Measurements from ENCODE around the gene SLC36A1. TPM values are rescaled to one million over a fixed set of nuclear protein-coding genes. Genes with fewer than 3 reads are reported as not detected.

The SLC36A1 gene
- total RNA-seq, 2 donors from 2014 or later: 5.9 to 8.1 TPM

GRCh38 chr5:151449839-151450238 is 2.4 kb downstream of the SLC36A1 start:
- no peak for ATAC-seq
- no peak for DNase-seq
- intact Hi-C loops (cut with DNase I): loop anchor here (5.0 to 10.0 kb wide), 3 partner anchors 52 to 292 kb away; no protein-coding TSS in a partner anchor

DNA sequence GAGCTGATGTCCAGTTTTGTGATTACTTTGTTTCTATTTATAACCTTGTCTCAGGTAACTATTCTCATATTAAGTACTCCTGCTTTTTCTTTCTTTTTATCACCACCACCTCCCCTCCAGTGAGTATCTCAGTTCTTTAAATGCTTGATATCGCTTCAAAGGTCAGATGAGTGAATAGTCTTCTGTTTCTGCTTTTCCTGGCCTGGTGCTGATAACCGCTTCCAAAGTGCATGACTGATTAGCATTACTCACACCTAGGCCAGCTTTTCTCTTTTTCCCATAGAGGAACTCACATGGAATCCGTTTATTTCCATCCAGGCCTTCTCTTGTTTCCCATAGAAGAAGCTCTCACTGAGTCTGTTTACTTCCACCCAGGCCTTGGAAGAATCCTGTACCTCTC is 3.2 kb downstream of the SLC36A1 start:
- DNase-seq: no peak
- intact Hi-C loops (cut with DNase I): no loop called here
- ATAC-seq: no peak

DNA sequence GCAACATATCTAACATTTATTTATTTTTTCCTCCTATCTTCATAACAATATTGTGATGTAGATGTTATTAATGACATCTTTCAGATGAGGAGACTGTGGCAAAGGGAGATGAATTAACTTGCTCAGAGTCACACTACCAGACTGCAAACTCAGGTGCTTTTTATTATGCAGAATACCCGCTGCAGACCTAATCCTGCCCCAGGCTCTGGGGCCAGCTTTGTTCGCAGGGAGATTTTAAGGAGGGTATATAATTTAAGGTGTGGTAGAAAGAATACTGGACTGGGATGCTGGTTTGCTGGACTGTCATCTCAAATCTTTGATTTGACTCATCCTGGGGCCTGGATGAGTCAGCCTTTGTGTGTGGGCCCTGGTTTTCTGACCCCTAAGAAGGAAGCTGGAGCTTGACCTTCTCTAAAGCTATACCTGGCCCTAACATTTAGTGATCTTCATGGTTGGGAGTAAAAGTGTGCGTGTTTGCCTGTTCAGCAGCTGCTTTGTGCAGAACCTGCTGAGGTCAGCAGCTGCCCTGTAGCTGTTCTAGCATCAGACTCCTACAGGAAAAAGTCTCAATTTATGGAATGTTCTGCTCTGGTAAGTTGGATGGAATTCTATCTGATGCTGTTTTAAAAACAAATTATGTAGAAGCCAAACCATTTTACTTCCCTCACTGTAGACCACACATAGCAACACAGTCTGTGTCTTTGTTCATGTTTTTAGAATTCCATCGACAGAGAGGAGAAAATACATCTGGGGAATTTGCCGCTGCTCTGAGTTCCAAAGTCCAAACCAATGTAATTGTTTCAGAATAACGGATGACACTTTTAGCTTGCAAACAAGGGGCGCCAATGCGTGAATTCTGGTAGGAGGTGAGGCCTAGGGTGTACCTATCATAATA is 4.5 kb downstream of the SLC36A1 start:
- intact Hi-C loops (cut with DNase I): no loop called here
- no peak for DNase-seq
- no peak for ATAC-seq

DNA sequence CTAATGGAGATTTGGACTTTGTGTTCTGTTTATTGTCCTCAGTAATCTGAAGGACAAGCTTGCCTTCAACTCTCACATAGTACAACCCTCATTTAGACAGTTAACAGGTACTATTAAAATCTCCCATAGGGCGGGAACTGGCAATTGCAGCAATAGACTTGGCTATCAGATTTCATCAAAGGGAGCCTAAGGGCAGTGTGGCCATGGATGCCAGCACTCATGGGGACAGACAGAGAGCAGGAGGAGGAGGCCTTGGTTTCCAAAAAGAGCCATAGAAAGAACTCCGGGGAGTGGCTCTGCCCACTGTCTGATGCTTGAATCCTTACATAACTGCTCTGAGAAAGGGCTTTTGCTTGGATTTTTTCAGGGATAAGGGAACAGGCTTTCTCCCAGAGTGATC is 6.8 kb downstream of the SLC36A1 start:
- ATAC-seq (peak in 1 of 2 donors; percentile 38), DNase-seq (no peak)
- intact Hi-C loops (cut with DNase I): no loop called here

GRCh38 chr5:151454889-151455288 is 7.5 kb downstream of the SLC36A1 start:
- no peak for ATAC-seq
- DNase-seq: no peak
- intact Hi-C loops (cut with DNase I): no loop called here

DNA sequence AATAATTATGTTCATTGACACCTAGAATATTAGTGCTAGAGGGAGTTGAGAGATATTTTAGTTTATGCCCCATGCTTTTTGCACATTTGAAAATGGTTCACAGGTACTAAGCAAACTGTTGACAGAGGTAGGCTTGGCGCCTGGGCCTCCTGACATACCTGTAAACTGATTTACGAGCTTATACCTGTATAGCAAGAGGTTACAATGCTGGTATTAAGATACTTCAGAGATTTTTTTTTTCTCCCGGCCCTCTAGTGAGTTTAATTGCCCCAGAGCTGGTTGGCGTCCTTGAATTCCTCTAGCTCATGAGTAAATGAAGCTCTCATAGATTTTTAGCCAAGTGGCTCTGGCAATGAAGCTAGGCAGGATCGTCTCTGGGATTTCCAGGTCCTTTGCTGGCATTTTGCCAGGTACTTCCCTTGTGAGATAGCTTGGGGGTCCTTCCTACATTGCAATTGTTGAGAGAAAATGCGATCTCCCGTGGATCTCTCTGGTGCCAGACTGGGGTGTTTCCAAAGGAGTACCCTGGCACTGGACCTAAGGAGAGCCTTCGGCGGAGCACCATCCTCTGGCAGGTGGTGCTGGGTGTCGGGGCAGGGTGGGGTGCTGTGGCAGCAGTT is 9.0 kb downstream of the SLC36A1 start:
- DNase-seq (no peak), ATAC-seq (no peak)
- intact Hi-C loops (cut with DNase I): no loop called here

- ATAC-seq (no peak), DNase-seq (no peak)
- intact Hi-C loops (cut with DNase I): no loop called here
These were observed 10.9 kb downstream of the SLC36A1 start for GRCh38 chr5:151458314-151458713.

- intact Hi-C loops (cut with DNase I): no loop called here
- DNase-seq: no peak
- peak; percentile 47 to 53 for ATAC-seq
These were observed 12.4 kb downstream of the SLC36A1 start for GRCh38 chr5:151459680-151460324.

GRCh38 chr5:151461312-151461711 is 13.9 kb downstream of the SLC36A1 start:
- no peak for ATAC-seq
- intact Hi-C loops (cut with DNase I): no loop called here
- DNase-seq: no peak

DNA sequence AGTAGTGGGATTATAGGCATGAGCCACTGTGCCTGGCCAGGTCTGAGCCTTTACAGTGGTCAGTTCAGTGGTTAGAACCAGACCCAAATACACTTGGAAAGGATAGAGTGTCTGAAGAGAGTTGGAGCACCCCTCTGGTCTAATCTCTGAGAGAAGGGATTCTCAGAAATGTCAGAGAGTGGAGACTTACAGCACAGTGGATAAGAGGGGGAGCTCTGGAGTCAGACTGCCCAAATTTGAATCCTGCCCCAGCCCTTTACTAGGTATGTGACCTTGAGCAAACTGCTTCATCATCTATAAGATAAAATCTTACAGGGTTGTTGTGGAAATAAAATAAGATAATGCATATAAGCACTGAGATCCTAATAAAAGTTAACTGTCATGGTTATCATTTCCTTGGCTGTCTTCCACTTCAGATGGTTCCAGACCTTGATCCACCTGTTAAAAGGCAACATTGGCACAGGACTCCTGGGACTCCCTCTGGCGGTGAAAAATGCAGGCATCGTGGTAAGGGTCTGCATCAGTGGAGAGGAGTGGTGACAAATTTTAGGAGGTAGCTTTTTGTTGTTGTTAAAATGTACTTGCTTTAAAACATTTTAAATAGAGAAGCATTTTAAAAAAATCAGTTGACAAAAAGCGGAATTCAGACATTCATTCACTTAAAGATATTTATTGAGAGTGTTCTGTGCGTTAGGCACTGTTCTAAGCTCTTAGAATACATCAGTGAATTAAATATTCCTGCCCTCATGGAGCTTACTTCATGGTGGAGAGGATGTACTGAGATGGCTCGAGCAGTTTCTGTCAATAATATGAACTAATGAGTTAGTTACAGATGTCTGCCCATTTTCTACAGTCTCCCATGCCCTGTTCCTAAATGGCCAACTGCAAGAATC is 16.0 kb downstream of the SLC36A1 start:
- intact Hi-C loops (cut with DNase I): no loop called here
- DNase-seq (no peak), ATAC-seq (no peak)

GRCh38 chr5:151464101-151464500 is 16.7 kb downstream of the SLC36A1 start:
- intact Hi-C loops (cut with DNase I): no loop called here
- DNase-seq (no peak), ATAC-seq (no peak)

GRCh38 chr5:151465476-151465875 is 18.1 kb downstream of the SLC36A1 start:
- DNase-seq: no peak
- no peak for ATAC-seq
- intact Hi-C loops (cut with DNase I): no loop called here

- intact Hi-C loops (cut with DNase I): no loop called here
- ATAC-seq (no peak), DNase-seq (no peak)
These were observed 20.2 kb downstream of the SLC36A1 start for GRCh38 chr5:151467576-151467975.

DNA sequence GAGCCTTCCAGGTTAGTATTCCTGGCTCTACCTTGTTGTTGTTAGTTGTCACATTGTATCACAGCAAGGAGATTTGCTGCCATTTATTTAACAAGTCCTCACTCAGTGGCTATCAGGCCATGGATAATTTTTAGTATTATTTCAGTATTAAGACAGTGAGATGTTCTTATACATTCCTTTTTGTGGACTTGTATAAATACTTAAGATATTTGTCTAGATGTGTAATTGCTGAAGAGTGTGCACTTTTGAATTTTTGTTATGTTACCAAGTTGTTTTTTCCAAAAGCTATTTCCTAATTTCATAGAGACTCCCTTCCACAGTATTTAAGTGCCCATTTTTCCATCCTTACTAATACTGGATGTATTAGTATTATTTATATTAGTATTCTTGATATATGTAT is 22.0 kb downstream of the SLC36A1 start:
- intact Hi-C loops (cut with DNase I): no loop called here
- ATAC-seq: no peak
- DNase-seq: no peak

DNA sequence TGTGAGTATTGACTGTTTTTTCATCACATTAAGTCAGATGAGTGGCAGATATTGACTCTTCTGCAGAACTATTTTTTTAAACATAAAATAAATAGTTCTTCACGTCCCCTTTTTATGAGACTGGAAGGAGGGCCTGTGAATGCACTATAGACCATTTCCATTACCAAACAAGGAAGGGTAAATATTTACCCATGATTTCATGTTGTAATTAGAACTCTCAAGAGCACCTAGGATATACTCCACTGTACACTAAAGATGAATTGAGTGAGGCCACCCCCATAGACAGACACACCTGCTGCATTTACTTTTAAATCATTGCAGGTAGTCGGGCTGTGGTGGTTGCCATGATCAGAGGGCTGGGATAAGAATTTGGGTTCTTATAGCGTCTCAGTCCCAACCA is 22.6 kb downstream of the SLC36A1 start:
- no peak for DNase-seq
- ATAC-seq: no peak
- intact Hi-C loops (cut with DNase I): no loop called here

DNA sequence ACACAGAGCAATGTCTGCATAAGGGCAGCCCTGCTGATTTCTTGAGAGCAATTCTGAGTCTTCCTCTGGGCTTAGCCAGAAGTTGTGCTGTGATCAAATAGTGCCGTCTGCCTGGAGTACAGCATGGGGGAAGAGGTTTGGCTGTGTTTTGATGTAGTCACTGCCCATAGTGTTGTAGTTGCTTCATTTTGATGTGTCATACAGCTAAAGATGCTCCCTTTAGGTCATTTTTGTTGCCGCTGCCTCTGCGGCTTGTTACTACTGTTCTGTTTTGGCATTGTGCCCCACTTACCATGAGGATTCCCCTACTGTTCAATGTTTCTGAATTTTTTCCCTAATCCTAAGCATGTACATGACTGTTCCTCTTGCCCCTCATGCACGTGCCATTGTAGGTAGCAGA is 23.0 kb downstream of the SLC36A1 start:
- intact Hi-C loops (cut with DNase I): no loop called here
- ATAC-seq: no peak
- DNase-seq: no peak

GRCh38 chr5:151471276-151471675 is 23.9 kb downstream of the SLC36A1 start:
- no peak for DNase-seq
- intact Hi-C loops (cut with DNase I): no loop called here
- ATAC-seq: no peak

DNA sequence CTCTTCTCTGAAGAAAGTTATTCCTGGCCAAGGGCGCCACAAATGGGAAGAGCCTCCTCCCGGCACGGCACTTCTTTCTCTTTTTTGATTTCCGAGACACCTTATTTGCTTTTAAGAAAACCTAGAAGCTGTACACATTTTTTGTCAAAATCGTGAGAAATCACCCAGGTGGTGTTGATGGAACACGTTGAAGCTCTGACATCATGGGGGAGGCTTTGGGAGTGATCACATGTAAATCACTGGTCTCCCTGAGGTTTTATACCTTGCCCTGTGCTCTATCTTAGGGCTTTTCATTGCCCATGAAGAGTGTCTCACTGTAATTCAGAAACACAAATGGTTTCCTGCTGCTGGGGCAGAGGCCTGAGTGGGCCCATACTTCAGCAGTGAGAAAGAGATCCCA is 27.4 kb downstream of the SLC36A1 start:
- DNase-seq: no peak
- intact Hi-C loops (cut with DNase I): no loop called here
- ATAC-seq: no peak

- no peak for ATAC-seq
- intact Hi-C loops (cut with DNase I): no loop called here
These were observed 28.0 kb downstream of the SLC36A1 start for GRCh38 chr5:151475388-151475787.

More at GRCh38 chr5:151475388-151475787, 28.0 kb downstream of the SLC36A1 start:
- no peak for DNase-seq
